DND-41 (cell line): Measurements from ENCODE around the gene EIF3A.

ENCODE experiments used
- EZH2 ChIP-seq: IDR thresholded peaks from 3 replicates; pipeline ENCODE4 v1.6.1; 2012; ENCODE audit warnings: borderline replicate concordance, low read depth, mild to moderate bottlenecking, moderate library complexity, low read length, inconsistent platforms; ENCODE audit not compliant: severe bottlenecking
- TF ChIP-seq, protein P1 (sequence below): IDR thresholded peaks from 2 replicates; pipeline ENCODE4 v1.5.1; 2012; ENCODE audit warnings: borderline replicate concordance, low read length, moderate library complexity, mild to moderate bottlenecking; ENCODE audit not compliant: poor library complexity, severe bottlenecking; ENCODE audit errors: extremely low read depth

DNA sequence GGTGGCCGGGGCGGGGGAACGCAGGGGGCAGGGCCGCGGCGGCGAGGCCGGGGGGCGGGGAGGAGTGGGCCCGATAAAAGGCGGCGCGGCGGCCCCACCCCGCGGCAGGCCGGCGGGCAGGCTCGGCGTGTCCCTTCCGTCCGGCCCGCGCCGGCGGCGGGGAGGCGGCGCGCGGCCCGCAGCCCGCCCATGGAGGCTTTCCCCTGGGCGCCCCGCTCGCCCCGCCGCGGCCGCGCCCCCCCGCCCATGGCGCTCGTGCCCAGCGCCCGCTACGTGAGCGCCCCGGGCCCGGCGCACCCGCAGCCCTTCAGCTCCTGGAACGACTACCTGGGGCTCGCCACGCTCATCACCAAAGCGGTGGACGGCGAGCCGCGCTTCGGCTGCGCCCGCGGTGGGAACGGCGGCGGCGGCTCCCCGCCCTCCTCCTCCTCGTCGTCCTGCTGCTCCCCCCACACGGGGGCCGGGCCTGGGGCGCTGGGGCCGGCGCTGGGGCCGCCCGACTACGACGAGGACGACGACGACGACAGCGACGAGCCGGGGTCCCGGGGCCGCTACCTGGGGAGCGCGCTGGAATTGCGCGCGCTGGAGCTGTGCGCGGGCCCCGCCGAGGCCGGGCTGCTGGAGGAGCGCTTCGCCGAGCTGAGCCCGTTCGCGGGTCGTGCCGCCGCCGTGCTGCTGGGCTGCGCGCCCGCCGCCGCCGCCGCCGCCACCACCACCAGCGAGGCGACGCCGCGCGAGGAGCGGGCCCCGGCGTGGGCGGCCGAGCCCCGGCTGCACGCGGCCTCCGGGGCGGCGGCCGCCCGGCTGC is 50.8 kb downstream of the EIF3A start, which contains the start of gene NANOS1:
- TF ChIP-seq, protein P1, sequence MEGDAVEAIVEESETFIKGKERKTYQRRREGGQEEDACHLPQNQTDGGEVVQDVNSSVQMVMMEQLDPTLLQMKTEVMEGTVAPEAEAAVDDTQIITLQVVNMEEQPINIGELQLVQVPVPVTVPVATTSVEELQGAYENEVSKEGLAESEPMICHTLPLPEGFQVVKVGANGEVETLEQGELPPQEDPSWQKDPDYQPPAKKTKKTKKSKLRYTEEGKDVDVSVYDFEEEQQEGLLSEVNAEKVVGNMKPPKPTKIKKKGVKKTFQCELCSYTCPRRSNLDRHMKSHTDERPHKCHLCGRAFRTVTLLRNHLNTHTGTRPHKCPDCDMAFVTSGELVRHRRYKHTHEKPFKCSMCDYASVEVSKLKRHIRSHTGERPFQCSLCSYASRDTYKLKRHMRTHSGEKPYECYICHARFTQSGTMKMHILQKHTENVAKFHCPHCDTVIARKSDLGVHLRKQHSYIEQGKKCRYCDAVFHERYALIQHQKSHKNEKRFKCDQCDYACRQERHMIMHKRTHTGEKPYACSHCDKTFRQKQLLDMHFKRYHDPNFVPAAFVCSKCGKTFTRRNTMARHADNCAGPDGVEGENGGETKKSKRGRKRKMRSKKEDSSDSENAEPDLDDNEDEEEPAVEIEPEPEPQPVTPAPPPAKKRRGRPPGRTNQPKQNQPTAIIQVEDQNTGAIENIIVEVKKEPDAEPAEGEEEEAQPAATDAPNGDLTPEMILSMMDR: no peak
- TF ChIP-seq EZH2: no peak
